ENCODE measurements around the gene SERPIND1. TPM values are rescaled to one million over a fixed set of nuclear protein-coding genes. Genes with fewer than 3 reads are reported as not detected.

Gene SERPIND1
- total and polyA plus RNA-seq, 2 experiments from 2014 or later: 50.9 to 56.8 TPM

GRCh38 chr22:20762233-20762796 is 11.6 kb upstream of the SERPIND1 start:
- H4K20me1 ChIP-seq (ENCODE audit: insufficient read depth, poor library complexity, severe bottlenecking): no peaks in the 10 kb centered on the region
- H3K4me1 ChIP-seq (ENCODE audit: insufficient read depth): no peaks in the 10 kb centered on the region
- no peak overlapping the region for H3K4me3 ChIP-seq
- no peak overlapping the region for H3K27ac ChIP-seq
- peaks cover 6% of the 10 kb centered on the region for H3K36me3 ChIP-seq (replicated peaks; ENCODE audit: insufficient read depth, low read depth)
- no peak for DNase-seq (ENCODE audit: low spot score)
- H3K9me3 ChIP-seq (ENCODE audit: low read depth): no peaks in the 10 kb centered on the region
- TF ChIP-seq EZH2phosphoT487 (IDR thresholded peaks at IDR 0.05; ENCODE audit: low read depth, severe bottlenecking, unreplicated experiment): no peak
- no peaks in the 10 kb centered on the region for H3K27me3 ChIP-seq
- H3K79me2 ChIP-seq: no peaks in the 10 kb centered on the region
- H2AFZ ChIP-seq: no peak overlapping the region
- no peaks in the 10 kb centered on the region for H3K9me2 ChIP-seq (replicated peaks; ENCODE audit: insufficient read depth)
- 94% methylated on average over 7 of the region's 7 CpGs for WGBS (ENCODE audit: low lambda C conversion rate, missing lambda C conversion rate)
- no peak overlapping the region for H3K4me2 ChIP-seq

- H3K4me2 ChIP-seq: no peak overlapping the region
- no peak overlapping the region for H2AFZ ChIP-seq
- no peak overlapping the region for H3K4me3 ChIP-seq
- DNase-seq (ENCODE audit: low spot score): no peak
- 89% methylated on average over 13 of the region's 13 CpGs for WGBS (ENCODE audit: low lambda C conversion rate, missing lambda C conversion rate)
- no peaks in the 10 kb centered on the region for H3K27me3 ChIP-seq
- no peak for TF ChIP-seq EZH2phosphoT487 (IDR thresholded peaks at IDR 0.05; ENCODE audit: low read depth, severe bottlenecking, unreplicated experiment)
- H3K9me3 ChIP-seq (ENCODE audit: low read depth): no peaks in the 10 kb centered on the region
- H3K27ac ChIP-seq: no peak overlapping the region
- H3K36me3 ChIP-seq (replicated peaks; ENCODE audit: insufficient read depth, low read depth): peaks cover 3% of the 10 kb centered on the region
- H3K79me2 ChIP-seq: no peaks in the 10 kb centered on the region
- no peaks in the 10 kb centered on the region for H3K4me1 ChIP-seq (ENCODE audit: insufficient read depth)
- no peaks in the 10 kb centered on the region for H4K20me1 ChIP-seq (ENCODE audit: insufficient read depth, poor library complexity, severe bottlenecking)
- no peaks in the 10 kb centered on the region for H3K9me2 ChIP-seq (replicated peaks; ENCODE audit: insufficient read depth)
Observed at GRCh38 chr22:20763630-20764470, 10.1 kb upstream of the SERPIND1 start.

- Histone ChIP-seq H3K4me2 (no peak overlapping the region), H2AFZ (no peak overlapping the region), H3K79me2 (no peaks in the 10 kb centered on the region), H3K36me3 (replicated peaks; ENCODE audit: insufficient read depth, low read depth) (peaks cover 3% of the 10 kb centered on the region), H3K27ac (no peak overlapping the region), H3K9me2 (replicated peaks; ENCODE audit: insufficient read depth) (no peaks in the 10 kb centered on the region), H3K27me3 (no peaks in the 10 kb centered on the region), H3K4me3 (no peak overlapping the region), H3K9me3 (ENCODE audit: low read depth) (no peaks in the 10 kb centered on the region), H4K20me1 (ENCODE audit: insufficient read depth, poor library complexity, severe bottlenecking) (no peaks in the 10 kb centered on the region), H3K4me1 (ENCODE audit: insufficient read depth) (no peaks in the 10 kb centered on the region)
- no peak for DNase-seq (ENCODE audit: low spot score)
- TF ChIP-seq CTCF (IDR thresholded peaks at IDR 0.05; ENCODE audit: poor library complexity) (no peak), EZH2phosphoT487 (IDR thresholded peaks at IDR 0.05; ENCODE audit: low read depth, severe bottlenecking, unreplicated experiment) (no peak), EZH2 (IDR thresholded peaks at IDR 0.05; ENCODE audit: borderline replicate concordance) (no peak)
- WGBS (ENCODE audit: low lambda C conversion rate, missing lambda C conversion rate): 93% methylated on average over 7 of the region's 7 CpGs
Observed at GRCh38 chr22:20764471-20764720, 9.5 kb upstream of the SERPIND1 start.

- Histone ChIP-seq H3K4me2 (no peak overlapping the region), H3K4me1 (ENCODE audit: insufficient read depth) (no peaks in the 10 kb centered on the region), H4K20me1 (ENCODE audit: insufficient read depth, poor library complexity, severe bottlenecking) (no peaks in the 10 kb centered on the region), H2AFZ (no peak overlapping the region), H3K4me3 (no peak overlapping the region), H3K36me3 (replicated peaks; ENCODE audit: insufficient read depth, low read depth) (peaks cover 3% of the 10 kb centered on the region), H3K27ac (no peak overlapping the region), H3K9me3 (ENCODE audit: low read depth) (no peaks in the 10 kb centered on the region), H3K9me2 (replicated peaks; ENCODE audit: insufficient read depth) (no peaks in the 10 kb centered on the region), H3K27me3 (no peaks in the 10 kb centered on the region), H3K79me2 (no peaks in the 10 kb centered on the region)
- DNase-seq (ENCODE audit: low spot score): no peak
- no peak for TF ChIP-seq EZH2 (IDR thresholded peaks at IDR 0.05; ENCODE audit: borderline replicate concordance)
- TF ChIP-seq EZH2phosphoT487 (IDR thresholded peaks at IDR 0.05; ENCODE audit: low read depth, severe bottlenecking, unreplicated experiment): no peak
- no peak for TF ChIP-seq CTCF (IDR thresholded peaks at IDR 0.05; ENCODE audit: poor library complexity)
- WGBS (ENCODE audit: low lambda C conversion rate, missing lambda C conversion rate): 97% methylated on average over 10 of the region's 10 CpGs
Observed at GRCh38 chr22:20764729-20765128, 9.2 kb upstream of the SERPIND1 start.
